ENCODE measurements around the gene HSPB3. TPM values are rescaled to one million over a fixed set of nuclear protein-coding genes. Genes with fewer than 3 reads are reported as not detected.

The HSPB3 gene
- total and polyA plus RNA-seq, 7 donors, result 0.23 to 17.4 (median 2.4) TPM

DNA sequence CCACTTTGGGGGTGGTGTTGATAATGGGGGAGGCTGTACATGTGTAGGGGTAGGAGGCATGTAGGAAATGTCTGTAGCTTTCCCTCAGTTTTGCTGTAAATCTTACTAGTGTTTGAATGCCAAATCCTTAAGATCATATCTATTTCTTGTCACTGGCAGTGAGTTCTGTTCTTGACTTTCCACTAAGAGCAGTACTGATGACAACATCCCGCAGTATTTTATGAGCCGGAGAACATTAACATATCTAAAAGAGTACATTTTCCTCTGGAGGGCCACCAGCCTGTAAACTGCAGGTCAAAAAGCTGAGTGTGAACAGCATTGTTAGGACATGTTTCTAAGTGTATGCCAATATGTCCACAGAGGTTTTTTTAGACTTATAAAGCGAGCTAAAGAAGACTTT is 2.5 kb upstream of the HSPB3 start:
- DNase-seq, result no peak
- Histone ChIP-seq H3K4me3 (no peak overlapping the region), H3K9me3 (no peaks in the 10 kb centered on the region), H3K36me3 (no peaks in the 10 kb centered on the region), H3K4me1 (peaks cover 0 to 33% (median 25%) of the 10 kb centered on the region in 4 donors), H3K27me3 (no peaks in the 10 kb centered on the region), H3K27ac (no peak overlapping the region)
- WGBS, 2 donors, result 75 to 90% methylated on average over 3 of the region's 3 CpGs
- TF ChIP-seq POLR2AphosphoS5 (IDR thresholded peaks at IDR 0.05), result no peak
- TF ChIP-seq POLR2A (IDR thresholded peaks at IDR 0.05), result no peak
- no peak for TF ChIP-seq EP300 (IDR thresholded peaks at IDR 0.05)
- intact Hi-C loops (cut with DNase I), result no loop called here

GRCh38 chr5:54454602-54455001 is 897 bp upstream of the HSPB3 start:
- Histone ChIP-seq H3K36me3 (no peaks in the 10 kb centered on the region), H3K27ac (peak overlapping the region in 3 of 4 donors; percentile 82 to 86 (median 83)), H3K27me3 (no peaks in the 10 kb centered on the region), H3K4me3 (no peak overlapping the region), H3K4me1 (peaks cover 0 to 36% (median 27%) of the 10 kb centered on the region in 4 donors), H3K9me3 (no peaks in the 10 kb centered on the region)
- intact Hi-C loops (cut with DNase I), result no loop called here
- no peak for DNase-seq
- 53 to 64% methylated on average over 2 of the region's 2 CpGs for WGBS, 2 donors
- TF ChIP-seq EP300 (IDR thresholded peaks at IDR 0.05) (no peak), POLR2A (IDR thresholded peaks at IDR 0.05) (no peak), CTCF (IDR thresholded peaks at IDR 0.05) (no peak), POLR2AphosphoS5 (IDR thresholded peaks at IDR 0.05) (no peak)

DNA sequence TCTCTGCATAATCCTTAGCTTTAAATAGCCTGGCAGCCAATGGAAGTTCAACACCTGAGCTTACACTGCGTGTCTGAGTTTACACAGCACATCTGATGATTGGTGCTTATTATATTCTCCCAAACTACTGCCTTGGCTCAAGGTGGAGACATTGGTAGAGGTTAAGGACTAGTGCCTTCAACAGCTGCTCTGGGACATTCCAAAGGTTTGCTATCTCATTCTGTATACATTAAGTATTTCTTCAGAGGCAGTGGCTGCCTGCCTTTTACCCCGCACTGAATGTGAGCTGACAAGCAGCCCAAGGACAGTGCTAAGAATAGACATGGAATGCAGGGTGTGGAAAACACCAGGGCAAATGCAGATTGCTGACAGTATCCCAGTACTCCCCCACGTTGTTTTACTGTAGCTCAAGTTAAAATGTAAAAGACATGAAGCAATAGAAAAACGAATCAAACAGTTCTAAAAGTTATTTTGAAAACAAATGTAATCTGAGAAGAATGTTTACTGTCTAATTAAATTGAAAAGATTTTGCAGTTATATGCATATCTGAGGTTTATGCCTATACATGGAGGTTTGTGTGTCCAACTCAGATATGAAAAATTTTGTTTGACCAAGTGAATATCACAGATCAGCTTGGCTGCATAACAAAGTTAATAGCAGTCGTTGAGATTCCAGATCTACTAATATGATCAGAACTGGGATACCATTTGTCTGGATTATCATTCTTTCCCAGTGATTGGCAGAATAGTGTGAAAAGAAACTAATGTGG is 1.8 kb downstream of the HSPB3 start:
- Histone ChIP-seq H3K27ac (peak overlapping the region; percentile 35 to 86 (median 82)), H3K27me3 (no peaks in the 10 kb centered on the region), H3K36me3 (no peaks in the 10 kb centered on the region), H3K4me1 (peaks cover 0 to 36% (median 27%) of the 10 kb centered on the region in 4 donors), H3K4me3 (peak overlapping the region in 1 of 4 donors; percentile 36), H3K9me3 (no peaks in the 10 kb centered on the region)
- WGBS, 2 donors, result 11 to 39% methylated on average over 5 of the region's 5 CpGs
- no peak for TF ChIP-seq EP300 (IDR thresholded peaks at IDR 0.05)
- no peak for TF ChIP-seq POLR2A (IDR thresholded peaks at IDR 0.05)
- no peak for TF ChIP-seq CTCF (IDR thresholded peaks at IDR 0.05)
- no peak for TF ChIP-seq POLR2AphosphoS5 (IDR thresholded peaks at IDR 0.05)
- no peak for DNase-seq
- intact Hi-C loops (cut with DNase I), result no loop called here

- Histone ChIP-seq H3K4me1 (peaks cover 0 to 36% (median 27%) of the 10 kb centered on the region in 4 donors), H3K27me3 (no peaks in the 10 kb centered on the region), H3K36me3 (no peaks in the 10 kb centered on the region), H3K9me3 (no peaks in the 10 kb centered on the region), H3K4me3 (no peak overlapping the region), H3K27ac (peak overlapping the region in 1 of 4 donors; percentile 82)
- no peak for DNase-seq
- TF ChIP-seq EP300 (IDR thresholded peaks at IDR 0.05) (no peak), POLR2AphosphoS5 (IDR thresholded peaks at IDR 0.05) (no peak), POLR2A (IDR thresholded peaks at IDR 0.05) (no peak), CTCF (IDR thresholded peaks at IDR 0.05) (no peak)
- intact Hi-C loops (cut with DNase I), result no loop called here
- 86 to 91% methylated on average over 2 of the region's 2 CpGs for WGBS, 2 donors
These were observed 2.7 kb downstream of the HSPB3 start for GRCh38 chr5:54458221-54458620.

GRCh38 chr5:54460181-54460919 is 4.9 kb downstream of the HSPB3 start:
- no peaks in the 10 kb centered on the region for H3K9me3 ChIP-seq
- 89 to 91% methylated on average over 3 of the region's 3 CpGs for WGBS, 2 donors
- H3K27me3 ChIP-seq, result no peaks in the 10 kb centered on the region
- no peak overlapping the region for H3K27ac ChIP-seq
- DNase-seq, result no peak
- intact Hi-C loops (cut with DNase I), result no loop called here
- H3K4me1 ChIP-seq, result peaks cover 0 to 30% (median 23%) of the 10 kb centered on the region in 4 donors
- no peaks in the 10 kb centered on the region for H3K36me3 ChIP-seq
- TF ChIP-seq CTCF (IDR thresholded peaks at IDR 0.05) (no peak), EP300 (IDR thresholded peaks at IDR 0.05) (no peak), POLR2A (IDR thresholded peaks at IDR 0.05) (no peak), POLR2AphosphoS5 (IDR thresholded peaks at IDR 0.05) (no peak)
- no peak overlapping the region for H3K4me3 ChIP-seq

All from sigmoid colon (tissue), 7 donors.